Measurements from ENCODE around the gene OCSTAMP. TPM values are rescaled to one million over a fixed set of nuclear protein-coding genes. Genes with fewer than 3 reads are reported as not detected.

The OCSTAMP gene
- total RNA-seq, 1 donor from 2014 or later, result not detected

GRCh38 chr20:46562373-46563169 is 12.1 kb upstream of the OCSTAMP start:
- Mint-ChIP-seq H3K4me3 (no peak overlapping the region), H3K4me1 (ENCODE audit: unreplicated experiment) (no peaks in the 10 kb centered on the region), H3K36me3 (no peaks in the 10 kb centered on the region), H3K27ac (no peak overlapping the region), H3K27me3 (no peaks in the 10 kb centered on the region), H3K9me3 (no peaks in the 10 kb centered on the region)
- DNase-seq (ENCODE audit: extremely low spot score, unreplicated experiment), result no peak
- peak; percentile 96 for TF ChIP-seq CTCF (conservative IDR thresholded peaks at IDR 0.05)

DNA sequence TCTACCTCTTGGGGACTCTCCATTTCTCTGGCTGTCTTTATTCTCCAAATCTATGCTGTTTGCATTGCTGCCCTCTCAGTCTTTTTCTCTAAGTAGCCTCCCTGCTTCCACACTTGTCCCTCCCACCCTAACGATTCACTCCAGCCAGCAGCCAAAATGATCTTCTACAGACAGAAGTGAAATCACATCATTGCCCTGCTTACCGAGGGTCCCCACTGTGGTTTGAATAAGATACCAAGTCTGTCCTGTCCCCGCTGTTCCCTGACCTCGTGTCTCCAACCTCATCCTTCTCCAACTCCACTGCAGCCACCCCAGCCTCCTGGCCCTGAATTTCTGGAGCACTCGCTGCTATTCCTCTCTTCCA is 11.5 kb upstream of the OCSTAMP start:
- H3K4me3 Mint-ChIP-seq, result no peak overlapping the region
- TF ChIP-seq CTCF (conservative IDR thresholded peaks at IDR 0.05), result no peak
- H3K36me3 Mint-ChIP-seq, result no peaks in the 10 kb centered on the region
- no peaks in the 10 kb centered on the region for H3K27me3 Mint-ChIP-seq
- no peaks in the 10 kb centered on the region for H3K9me3 Mint-ChIP-seq
- H3K4me1 Mint-ChIP-seq (ENCODE audit: unreplicated experiment), result no peaks in the 10 kb centered on the region
- no peak overlapping the region for H3K27ac Mint-ChIP-seq
- DNase-seq (ENCODE audit: extremely low spot score, unreplicated experiment), result no peak

- Mint-ChIP-seq H3K27ac (no peak overlapping the region), H3K36me3 (no peaks in the 10 kb centered on the region), H3K4me1 (ENCODE audit: unreplicated experiment) (no peaks in the 10 kb centered on the region), H3K27me3 (peaks cover 4% of the 10 kb centered on the region), H3K4me3 (no peak overlapping the region), H3K9me3 (no peaks in the 10 kb centered on the region)
- TF ChIP-seq CTCF (conservative IDR thresholded peaks at IDR 0.05), result peak; percentile 14
- DNase-seq (ENCODE audit: extremely low spot score, unreplicated experiment), result no peak
These were observed 9.4 kb upstream of the OCSTAMP start for GRCh38 chr20:46559685-46560440.

DNA sequence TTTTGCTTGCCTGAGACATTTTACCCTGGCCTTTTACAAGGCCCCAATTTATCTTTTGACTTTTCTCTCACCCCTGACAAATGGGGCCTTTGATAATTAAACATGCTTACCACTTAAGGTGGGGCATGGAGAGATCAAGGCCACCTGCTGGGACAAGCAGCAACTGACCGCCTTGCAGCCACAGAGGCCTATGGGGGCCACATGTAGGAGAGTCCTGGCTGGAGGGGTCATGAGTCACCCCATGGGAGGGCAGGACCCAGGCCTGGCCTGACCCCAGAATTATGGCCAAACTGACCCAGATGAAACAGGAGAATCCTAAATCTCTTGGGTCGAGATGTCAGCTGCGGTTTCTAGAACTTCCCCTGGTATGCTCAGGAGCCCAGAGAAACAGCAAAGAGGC is 8.5 kb upstream of the OCSTAMP start:
- no peaks in the 10 kb centered on the region for H3K9me3 Mint-ChIP-seq
- H3K4me3 Mint-ChIP-seq, result no peak overlapping the region
- no peaks in the 10 kb centered on the region for H3K4me1 Mint-ChIP-seq (ENCODE audit: unreplicated experiment)
- TF ChIP-seq CTCF (conservative IDR thresholded peaks at IDR 0.05), result no peak
- no peak for DNase-seq (ENCODE audit: extremely low spot score, unreplicated experiment)
- no peak overlapping the region for H3K27ac Mint-ChIP-seq
- H3K27me3 Mint-ChIP-seq, result peaks cover 4% of the 10 kb centered on the region
- H3K36me3 Mint-ChIP-seq, result no peaks in the 10 kb centered on the region

DNA sequence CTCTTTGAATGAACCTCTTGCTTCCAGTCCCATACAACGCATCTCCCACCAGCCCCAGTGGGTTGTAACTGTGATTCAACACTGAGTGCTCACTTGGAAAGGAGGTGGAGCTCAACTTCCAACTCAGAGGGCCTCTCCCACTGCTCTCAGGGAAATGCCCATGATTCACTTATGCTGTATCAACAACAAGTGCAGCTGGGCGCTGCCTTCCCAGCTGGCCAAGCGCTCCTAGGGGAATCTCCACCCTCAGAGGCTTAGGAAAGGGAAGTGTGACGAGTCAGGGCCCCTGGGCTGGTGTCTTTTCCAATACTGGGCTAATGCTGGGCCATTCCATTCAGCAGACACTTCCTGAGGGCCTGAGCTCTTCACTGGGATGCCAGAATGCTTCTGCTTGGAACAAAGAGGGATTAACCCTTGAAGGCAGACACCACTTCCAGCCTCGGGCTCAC is 8.1 kb upstream of the OCSTAMP start:
- Mint-ChIP-seq H3K36me3 (no peaks in the 10 kb centered on the region), H3K27ac (no peak overlapping the region), H3K4me1 (ENCODE audit: unreplicated experiment) (no peaks in the 10 kb centered on the region), H3K27me3 (peaks cover 4% of the 10 kb centered on the region), H3K9me3 (no peaks in the 10 kb centered on the region), H3K4me3 (no peak overlapping the region)
- no peak for DNase-seq (ENCODE audit: extremely low spot score, unreplicated experiment)
- no peak for TF ChIP-seq CTCF (conservative IDR thresholded peaks at IDR 0.05)

Measured in type B pancreatic cell (in vitro differentiated cells).